ENCODE measurements around the gene NRM. TPM values are rescaled to one million over a fixed set of nuclear protein-coding genes. Genes with fewer than 3 reads are reported as not detected.

NRM gene
- total and polyA plus RNA-seq, 2 of the 13 experiments (the other 11 are each of a cell fraction or from before 2014, with no cell fraction given), result 12.5 to 16.0 TPM

DNA sequence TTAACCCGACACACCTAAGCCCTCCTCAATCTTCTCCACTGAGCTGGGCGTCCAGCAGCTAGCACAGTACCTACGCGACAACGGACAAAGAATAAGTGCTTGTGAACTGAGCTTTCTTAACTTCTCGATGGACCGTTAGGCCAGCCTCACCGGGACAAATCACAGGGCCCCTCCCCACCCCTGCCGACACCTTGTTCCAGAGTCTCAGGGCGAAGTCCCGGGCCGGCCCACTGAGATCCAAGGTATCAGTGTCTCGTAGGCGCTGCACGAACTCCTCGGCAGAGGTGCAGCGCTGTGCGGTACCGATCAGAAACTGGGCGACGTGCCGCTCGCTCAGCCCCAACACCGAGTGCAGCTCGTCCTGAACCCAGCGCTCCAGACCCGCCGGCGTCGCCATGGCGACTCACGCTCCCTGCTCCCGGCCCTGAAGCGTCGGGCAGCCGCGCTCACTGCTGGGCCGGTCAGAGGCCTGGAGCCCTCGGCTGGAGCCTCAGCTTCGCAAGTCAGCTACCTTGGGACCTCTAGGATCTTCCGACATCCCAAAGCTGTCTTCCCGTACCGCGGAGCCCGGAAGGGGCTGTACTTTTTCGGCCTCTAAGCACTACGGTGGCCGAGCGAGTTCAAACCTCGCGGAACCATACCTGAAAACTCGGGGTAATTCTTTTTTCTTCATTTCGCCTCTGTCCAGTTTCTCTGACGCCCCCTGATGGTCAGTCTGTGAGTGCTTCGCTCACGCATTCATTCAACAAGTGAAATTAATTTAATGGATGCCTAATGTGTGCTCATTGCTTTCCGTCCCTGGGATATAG lies 18.1 kb downstream of the NRM start, which contains the start of gene DHX16 (continued):
- TF ChIP-seq HOXA7 (CRISPR knock-in tag; IDR thresholded peaks at IDR 0.05), result no peak
- no peak for TF ChIP-seq PAWR (CRISPR knock-in tag; IDR thresholded peaks at IDR 0.05; ENCODE audit: borderline replicate concordance)
- TF ChIP-seq ZNF263 (CRISPR knock-in tag; IDR thresholded peaks at IDR 0.05), result no peak; the same call in 1 of the 2 replicates
- no peak for TF ChIP-seq TEAD2 (CRISPR knock-in tag; IDR thresholded peaks at IDR 0.05)
- TF ChIP-seq MTA3 (CRISPR knock-in tag; IDR thresholded peaks at IDR 0.05), result no peak
- TF ChIP-seq ZBTB42 (CRISPR knock-in tag; IDR thresholded peaks at IDR 0.05), result peak; percentile 80; the same call in 1 of the 2 replicates
- TF ChIP-seq, protein P1, sequence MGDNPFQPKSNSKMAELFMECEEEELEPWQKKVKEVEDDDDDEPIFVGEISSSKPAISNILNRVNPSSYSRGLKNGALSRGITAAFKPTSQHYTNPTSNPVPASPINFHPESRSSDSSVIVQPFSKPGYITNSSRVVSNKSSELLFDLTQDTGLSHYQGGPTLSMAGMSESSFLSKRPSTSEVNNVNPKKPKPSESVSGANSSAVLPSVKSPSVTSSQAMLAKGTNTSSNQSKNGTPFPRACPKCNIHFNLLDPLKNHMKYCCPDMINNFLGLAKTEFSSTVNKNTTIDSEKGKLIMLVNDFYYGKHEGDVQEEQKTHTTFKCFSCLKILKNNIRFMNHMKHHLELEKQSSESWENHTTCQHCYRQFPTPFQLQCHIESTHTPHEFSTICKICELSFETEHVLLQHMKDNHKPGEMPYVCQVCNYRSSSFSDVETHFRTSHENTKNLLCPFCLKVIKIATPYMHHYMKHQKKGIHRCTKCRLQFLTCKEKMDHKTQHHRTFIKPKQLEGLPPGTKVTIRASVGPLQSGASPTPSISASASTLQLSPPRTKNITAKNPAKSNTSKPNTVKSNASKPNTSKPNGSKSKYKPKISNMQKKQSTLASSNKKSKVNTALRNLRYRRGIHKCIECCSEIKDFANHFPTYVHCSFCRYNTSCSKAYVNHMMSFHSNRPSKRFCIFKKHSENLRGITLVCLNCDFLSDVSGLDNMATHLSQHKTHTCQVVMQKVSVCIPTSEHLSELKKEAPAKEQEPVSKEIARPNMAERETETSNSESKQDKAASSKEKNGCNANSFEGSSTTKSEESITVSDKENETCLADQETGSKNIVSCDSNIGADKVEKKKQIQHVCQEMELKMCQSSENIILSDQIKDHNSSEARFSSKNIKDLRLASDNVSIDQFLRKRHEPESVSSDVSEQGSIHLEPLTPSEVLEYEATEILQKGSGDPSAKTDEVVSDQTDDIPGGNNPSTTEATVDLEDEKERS (CRISPR knock-in tag; IDR thresholded peaks at IDR 0.05), result peak; percentile 86; the same call in 1 of the 2 replicates
- TF ChIP-seq, protein P2, sequence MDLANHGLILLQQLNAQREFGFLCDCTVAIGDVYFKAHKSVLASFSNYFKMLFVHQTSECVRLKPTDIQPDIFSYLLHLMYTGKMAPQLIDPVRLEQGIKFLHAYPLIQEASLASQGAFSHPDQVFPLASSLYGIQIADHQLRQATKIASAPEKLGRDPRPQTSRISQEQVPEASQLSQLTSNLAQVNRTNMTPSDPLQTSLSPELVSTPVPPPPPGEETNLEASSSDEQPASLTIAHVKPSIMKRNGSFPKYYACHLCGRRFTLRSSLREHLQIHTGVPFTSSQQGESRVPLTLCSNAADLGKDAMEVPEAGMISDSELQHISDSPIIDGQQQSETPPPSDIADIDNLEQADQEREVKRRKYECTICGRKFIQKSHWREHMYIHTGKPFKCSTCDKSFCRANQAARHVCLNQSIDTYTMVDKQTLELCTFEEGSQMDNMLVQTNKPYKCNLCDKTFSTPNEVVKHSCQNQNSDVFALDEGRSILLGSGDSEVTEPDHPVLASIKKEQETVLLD (CRISPR knock-in tag; IDR thresholded peaks at IDR 0.05; ENCODE audit: low read depth), result peak; percentile 56; the same call in 1 of the 2 replicates
- TF ChIP-seq, protein P3, sequence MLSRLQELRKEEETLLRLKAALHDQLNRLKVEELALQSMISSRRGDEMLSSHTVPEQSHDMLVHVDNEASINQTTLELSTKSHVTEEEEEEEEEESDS (CRISPR knock-in tag; IDR thresholded peaks at IDR 0.05; ENCODE audit: borderline replicate concordance), result 0 out of 2 replicates have a peak, but pooled peaks have one; percentile 69
- TF ChIP-seq ISX (CRISPR knock-in tag; conservative IDR thresholded peaks at IDR 0.05), result no peak
- TF ChIP-seq ZNF788 (CRISPR knock-in tag; IDR thresholded peaks at IDR 0.05; ENCODE audit: borderline replicate concordance), result peak; percentile 90
- peak; percentile 78 for TF ChIP-seq RCOR2 (CRISPR knock-in tag; IDR thresholded peaks at IDR 0.05)
- TF ChIP-seq ZFX (CRISPR knock-in tag; IDR thresholded peaks at IDR 0.05; ENCODE audit: low read depth), result peak; percentile 87
- TF ChIP-seq, protein P4, sequence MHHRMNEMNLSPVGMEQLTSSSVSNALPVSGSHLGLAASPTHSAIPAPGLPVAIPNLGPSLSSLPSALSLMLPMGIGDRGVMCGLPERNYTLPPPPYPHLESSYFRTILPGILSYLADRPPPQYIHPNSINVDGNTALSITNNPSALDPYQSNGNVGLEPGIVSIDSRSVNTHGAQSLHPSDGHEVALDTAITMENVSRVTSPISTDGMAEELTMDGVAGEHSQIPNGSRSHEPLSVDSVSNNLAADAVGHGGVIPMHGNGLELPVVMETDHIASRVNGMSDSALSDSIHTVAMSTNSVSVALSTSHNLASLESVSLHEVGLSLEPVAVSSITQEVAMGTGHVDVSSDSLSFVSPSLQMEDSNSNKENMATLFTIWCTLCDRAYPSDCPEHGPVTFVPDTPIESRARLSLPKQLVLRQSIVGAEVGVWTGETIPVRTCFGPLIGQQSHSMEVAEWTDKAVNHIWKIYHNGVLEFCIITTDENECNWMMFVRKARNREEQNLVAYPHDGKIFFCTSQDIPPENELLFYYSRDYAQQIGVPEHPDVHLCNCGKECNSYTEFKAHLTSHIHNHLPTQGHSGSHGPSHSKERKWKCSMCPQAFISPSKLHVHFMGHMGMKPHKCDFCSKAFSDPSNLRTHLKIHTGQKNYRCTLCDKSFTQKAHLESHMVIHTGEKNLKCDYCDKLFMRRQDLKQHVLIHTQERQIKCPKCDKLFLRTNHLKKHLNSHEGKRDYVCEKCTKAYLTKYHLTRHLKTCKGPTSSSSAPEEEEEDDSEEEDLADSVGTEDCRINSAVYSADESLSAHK (CRISPR knock-in tag; IDR thresholded peaks at IDR 0.05; ENCODE audit: borderline replicate concordance), result no peak
- 0 out of 2 replicates have a peak, but pooled peaks have one; percentile 58 for TF ChIP-seq SIN3B (IDR thresholded peaks at IDR 0.05; ENCODE audit: low read length)
- TF ChIP-seq ZNF703 (CRISPR knock-in tag; IDR thresholded peaks at IDR 0.05; ENCODE audit: borderline replicate concordance), result no peak
- TF ChIP-seq RBM39 (IDR thresholded peaks at IDR 0.05; ENCODE audit: low read depth, low read length, poor library complexity, severe bottlenecking), result peak; percentile 58
- peak; percentile 77 for TF ChIP-seq RXRA (CRISPR knock-in tag; IDR thresholded peaks at IDR 0.05)
- no peak for TF ChIP-seq KDM6A (CRISPR knock-in tag; IDR thresholded peaks at IDR 0.05; ENCODE audit: low read depth)
- no peak for TF ChIP-seq SMAD1 (CRISPR knock-in tag; IDR thresholded peaks at IDR 0.05; ENCODE audit: borderline replicate concordance, low read depth)
- 0 out of 2 replicates have a peak, but pooled peaks have one; percentile 70 for TF ChIP-seq ZNF572 (CRISPR knock-in tag; IDR thresholded peaks at IDR 0.05)
- peak; percentile 13; the same call in 1 of the 2 replicates for TF ChIP-seq ZNF12 (CRISPR knock-in tag; IDR thresholded peaks at IDR 0.05)
- peak; percentile 70 for TF ChIP-seq ADNP (CRISPR knock-in tag; IDR thresholded peaks at IDR 0.05)

All from HepG2 (cell line).